GM21528 (cell line): ENCODE results near the gene ZNF446.

Experiments
- ATAC-seq: cut with Tn5 transposase; IDR thresholded peaks from one replicate; pipeline ENCODE4 v1.9.1; 2021; ENCODE audit warnings: mild to moderate bottlenecking, moderate library complexity; ENCODE audit not compliant: unreplicated experiment, low FRiP score

The ZNF446 gene

DNA sequence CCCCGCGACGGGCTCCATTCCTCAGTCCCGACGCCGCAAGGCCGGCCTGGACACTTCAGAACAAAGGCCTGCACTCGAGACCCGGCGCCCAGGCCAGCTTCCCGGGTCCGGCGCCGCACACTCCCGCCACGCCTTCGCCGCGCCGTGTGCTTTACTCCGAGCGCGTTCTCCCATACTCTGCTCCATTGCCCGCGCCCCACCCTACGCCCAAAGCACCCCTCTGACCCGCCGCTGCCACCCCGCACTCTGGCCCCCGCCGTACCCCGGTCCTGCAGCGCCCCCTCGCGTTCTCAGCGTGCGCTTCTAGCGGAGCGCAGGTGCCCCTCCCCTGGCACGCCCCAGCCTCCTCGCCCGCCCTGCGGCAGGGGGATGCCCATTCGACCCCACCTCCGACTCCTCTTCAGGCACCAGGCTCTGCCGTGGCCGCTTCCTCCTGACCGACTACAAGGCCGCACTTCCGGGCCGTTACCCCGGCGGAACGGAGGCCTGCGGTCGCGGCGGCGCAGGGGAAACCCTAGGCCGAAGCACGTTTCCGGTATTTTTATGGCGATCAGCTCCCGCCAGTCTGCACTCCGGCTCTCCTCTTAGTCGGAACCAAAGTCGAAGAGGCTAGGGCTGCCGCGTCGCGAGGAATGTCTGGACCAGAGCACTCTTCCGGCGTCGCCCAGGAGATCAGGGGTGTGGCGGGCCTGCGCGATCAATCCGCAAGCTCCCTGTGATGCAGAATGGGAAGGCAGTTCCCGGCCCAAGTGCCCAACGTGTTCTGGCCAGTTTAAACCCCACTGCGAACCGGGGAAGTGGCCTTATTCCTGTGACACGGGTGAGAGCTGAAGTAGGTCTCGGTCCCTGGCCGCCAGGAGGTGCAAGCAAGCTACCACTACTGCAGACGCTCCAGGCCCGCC, 43.5 kb downstream of the ZNF446 start, which contains the start of gene ZBTB45:
TSS of gene ZBTB45 (minus strand) at position 456 of the 902 bp plus-strand sequence. CDS start 2,137 bp downstream, outside the sequence.
- peak; percentile 81 for ATAC-seq

- ATAC-seq, result no peak
These were observed 44.1 kb downstream of the ZNF446 start for GRCh38 chr19:58520257-58520599.

- no peak for ATAC-seq
These were observed 45.5 kb downstream of the ZNF446 start for GRCh38 chr19:58521651-58522050.

GRCh38 chr19:58522709-58523108, 46.6 kb downstream of the ZNF446 start:
- no peak for ATAC-seq

DNA sequence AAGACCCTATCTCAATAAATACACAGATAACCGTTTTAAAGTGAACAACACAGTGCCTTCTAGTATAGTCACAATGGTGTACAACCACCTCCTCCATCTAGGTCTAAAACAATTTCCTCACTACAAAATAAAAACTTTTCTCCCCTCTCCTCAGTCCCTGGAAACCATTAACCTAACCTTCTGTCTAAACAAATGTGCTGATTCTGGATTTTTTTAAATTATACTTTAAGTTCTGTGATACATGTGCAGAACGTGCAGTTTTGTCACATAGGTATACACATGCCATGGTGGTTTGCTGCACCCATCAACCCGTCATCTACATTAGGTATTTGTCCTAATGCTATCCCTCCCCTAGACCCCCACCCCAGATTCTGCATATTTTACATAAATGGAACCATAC, 53.3 kb downstream of the ZNF446 start:
- ATAC-seq, result no peak
